Neuronal stem cell (in vitro differentiated cells): ENCODE measurements around the gene MYBBP1A.

Source experiments
- DNase-seq: peaks from one replicate; pipeline ENCODE4 v3.0.0-alpha.2; 2013; ENCODE audit warnings: low spot score
- H2AFZ ChIP-seq: one replicate; pipeline ENCODE4 v1.6.1; 2013; ENCODE audit warnings: mild to moderate bottlenecking, low read length, inconsistent platforms
- H2AK5ac ChIP-seq: 2 replicates; pipeline ENCODE4 v1.6.1; 2013; ENCODE audit warnings: low read depth, mild to moderate bottlenecking, inconsistent platforms, low read length, moderate library complexity, mixed read lengths
- H2BK120ac ChIP-seq: 2 replicates; pipeline ENCODE4 v1.6.1; 2013; ENCODE audit warnings: low read depth, mild to moderate bottlenecking, inconsistent platforms, low read length, moderate library complexity, mixed read lengths
- H2BK12ac ChIP-seq: one replicate; pipeline ENCODE4 v1.6.1; 2013; ENCODE audit warnings: low read length, inconsistent platforms
- H2BK15ac ChIP-seq: 2 replicates; pipeline ENCODE4 v1.6.1; 2013; ENCODE audit warnings: mild to moderate bottlenecking, low read length, inconsistent platforms, mixed read lengths
- H2BK5ac ChIP-seq: one replicate; pipeline ENCODE4 v1.6.1; 2013; ENCODE audit warnings: inconsistent platforms, mild to moderate bottlenecking, low read length, moderate library complexity
- H3K14ac ChIP-seq: one replicate; pipeline ENCODE4 v1.6.1; 2013; ENCODE audit warnings: low read length, inconsistent platforms
- H3K18ac ChIP-seq: 2 replicates; pipeline ENCODE4 v1.6.1; 2013; ENCODE audit warnings: low read length, inconsistent platforms
- H3K23ac ChIP-seq: 2 replicates; pipeline ENCODE4 v1.6.1; 2013; ENCODE audit warnings: low read depth, mild to moderate bottlenecking, mixed read lengths, low read length, inconsistent platforms; ENCODE audit not compliant: poor library complexity
- H3K27ac ChIP-seq: replicated peaks from 3 replicates; pipeline ENCODE4 v1.5.1; 2013; ENCODE audit warnings: low read length, inconsistent platforms
- H3K27me3 ChIP-seq, 3 experiments: 2 replicates each; pipeline ENCODE4 v1.6.1; 2013; ENCODE audit warnings: low read length in 3 of 3, mild to moderate bottlenecking in 2 of 3, inconsistent platforms in 1 of 3, low read depth in 1 of 3, mixed read lengths in 1 of 3, moderate library complexity in 1 of 3; ENCODE audit not compliant: control insufficient read depth in 3 of 3, insufficient read depth in 3 of 3
- H3K36me3 ChIP-seq, 2 donors: replicated peaks in 1 of 2; 2 replicates each; pipeline ENCODE4 v1.6.1; 2013; ENCODE audit warnings: low read length in 2 of 2; ENCODE audit not compliant: control insufficient read depth in 2 of 2, insufficient read depth in 2 of 2
- H3K4ac ChIP-seq: 2 replicates; pipeline ENCODE4 v1.6.1; 2013; ENCODE audit warnings: inconsistent platforms, mild to moderate bottlenecking, low read length, moderate library complexity
- H3K4me1 ChIP-seq, 2 donors: 1 replicate in 1 of 2; 2 replicates in 1 of 2; pipeline ENCODE4 v1.6.1; 2013; ENCODE audit warnings: low read length in 2 of 2, low read depth in 1 of 2; ENCODE audit not compliant: control insufficient read depth in 2 of 2, insufficient read depth in 1 of 2
- H3K4me2 ChIP-seq: one replicate; pipeline ENCODE4 v1.6.1; 2013; ENCODE audit warnings: mild to moderate bottlenecking, low read length, inconsistent platforms; ENCODE audit not compliant: insufficient read depth, poor library complexity, severe bottlenecking
- H3K4me3 ChIP-seq, 2 donors: 2 replicates each; pipeline ENCODE4 v1.5.1; 2013; ENCODE audit warnings: low read length in 2 of 2, mild to moderate bottlenecking in 2 of 2, inconsistent platforms in 1 of 2, moderate library complexity in 1 of 2
- H3K79me1 ChIP-seq: one replicate; pipeline ENCODE4 v1.6.1; 2013; ENCODE audit warnings: low read depth, mild to moderate bottlenecking, inconsistent platforms, low read length, moderate library complexity
- H3K9ac ChIP-seq: one replicate; pipeline ENCODE4 v1.6.1; 2013; ENCODE audit warnings: mild to moderate bottlenecking, low read depth, low read length, inconsistent platforms; ENCODE audit not compliant: poor library complexity
- H3K9me3 ChIP-seq, 2 donors: replicated peaks in 1 of 2; 2 replicates each; pipeline versions ENCODE3 to v1.6.1; 2013; ENCODE audit warnings: low read length in 2 of 2, mild to moderate bottlenecking in 2 of 2, inconsistent platforms in 1 of 2, low read depth in 1 of 2, mixed read lengths in 1 of 2, moderate library complexity in 1 of 2; ENCODE audit not compliant: control insufficient read depth in 2 of 2, insufficient read depth in 1 of 2
- H4K8ac ChIP-seq: one replicate; pipeline ENCODE4 v1.6.1; 2013; ENCODE audit warnings: low read depth, mild to moderate bottlenecking, inconsistent platforms, low read length, moderate library complexity
- H4K91ac ChIP-seq: one replicate; pipeline ENCODE4 v1.6.1; 2013; ENCODE audit warnings: low read length, low read depth, mild to moderate bottlenecking, inconsistent platforms; ENCODE audit not compliant: poor library complexity
- WGBS, 2 donors: extraction: QIAGEN DNeasy Blood & Tissue Kit; methylation state at CpG; one replicate each; pipeline ENCODE4 v1.1.7; 2013; ENCODE audit warnings: missing lambda C conversion rate in 2 of 2, mixed read lengths in 1 of 2; ENCODE audit not compliant: insufficient read length in 2 of 2, insufficient replicate concordance in 1 of 2; ENCODE audit errors: extremely low coverage in 2 of 2; 5-methylcytosine and 5-hydroxymethylcytosine counted together

The MYBBP1A gene

GRCh38 chr17:4583782-4584100 lies 28.6 kb upstream of the MYBBP1A start:
- H3K4ac ChIP-seq = no peak overlapping the region
- no CpG with 5 or more reads among the region's 12 CpGs for WGBS, 2 donors
- peak overlapping the region; percentile 81 for H2AK5ac ChIP-seq
- peaks cover 0 to 3% of the 10 kb centered on the region in 2 donors for H3K9me3 ChIP-seq
- H3K79me1 ChIP-seq = peaks cover 10% of the 10 kb centered on the region
- H3K36me3 ChIP-seq = no peaks in the 10 kb centered on the region
- H4K91ac ChIP-seq = no peak overlapping the region
- H3K9ac ChIP-seq = no peak overlapping the region
- peak overlapping the region; percentile 80 for H3K18ac ChIP-seq
- peak overlapping the region; percentile 90 for H2BK5ac ChIP-seq
- H4K8ac ChIP-seq = no peak overlapping the region
- peaks cover 4 to 88% (median 22%) of the 10 kb centered on the region in 3 experiments for H3K27me3 ChIP-seq
- no peak overlapping the region for H3K27ac ChIP-seq
- H2BK12ac ChIP-seq = no peak overlapping the region
- peak overlapping the region; percentile 100 for H3K4me2 ChIP-seq
- no peak overlapping the region for H3K14ac ChIP-seq
- H2AFZ ChIP-seq = peak overlapping the region; percentile 90
- peak overlapping the region; percentile 91 for H2BK15ac ChIP-seq
- peak overlapping the region; percentile 44 for H3K23ac ChIP-seq
- DNase-seq = no peak
- H3K4me3 ChIP-seq = peak overlapping the region; percentile 32 to 79
- no peak overlapping the region for H2BK120ac ChIP-seq
- H3K4me1 ChIP-seq = peaks cover 7 to 19% of the 10 kb centered on the region in 2 donors

GRCh38 chr17:4583206-4583605 lies 28.0 kb upstream of the MYBBP1A start:
- H3K4ac ChIP-seq = no peak overlapping the region
- H3K4me3 ChIP-seq = no peak overlapping the region
- no peak overlapping the region for H4K91ac ChIP-seq
- peak overlapping the region; percentile 99 for H2AK5ac ChIP-seq
- peaks cover 4 to 83% (median 22%) of the 10 kb centered on the region in 3 experiments for H3K27me3 ChIP-seq
- H3K9ac ChIP-seq = peak overlapping the region; percentile 32
- peaks cover 0 to 2% of the 10 kb centered on the region in 2 donors for H3K9me3 ChIP-seq
- no peak overlapping the region for H2BK120ac ChIP-seq
- no peak overlapping the region for H2BK12ac ChIP-seq
- no peak for DNase-seq
- H3K18ac ChIP-seq = peak overlapping the region; percentile 56
- peaks cover 7 to 19% of the 10 kb centered on the region in 2 donors for H3K4me1 ChIP-seq
- WGBS, 2 donors = no CpG with 5 or more reads among the region's 3 CpGs
- H3K27ac ChIP-seq = no peak overlapping the region
- H4K8ac ChIP-seq = no peak overlapping the region
- no peak overlapping the region for H3K14ac ChIP-seq
- H2BK15ac ChIP-seq = peak overlapping the region; percentile 100
- no peak overlapping the region for H2BK5ac ChIP-seq
- H3K4me2 ChIP-seq = no peak overlapping the region
- H3K23ac ChIP-seq = no peak overlapping the region
- H2AFZ ChIP-seq = no peak overlapping the region
- H3K79me1 ChIP-seq = peaks cover 10% of the 10 kb centered on the region
- H3K36me3 ChIP-seq = no peaks in the 10 kb centered on the region

GRCh38 chr17:4582691-4583090 lies 27.5 kb upstream of the MYBBP1A start:
- no peak overlapping the region for H3K23ac ChIP-seq
- WGBS, 2 donors = no CpG with 5 or more reads among the region's 8 CpGs
- H3K27me3 ChIP-seq = peaks cover 4 to 77% (median 22%) of the 10 kb centered on the region in 3 experiments
- H2AK5ac ChIP-seq = peak overlapping the region; percentile 99
- H3K14ac ChIP-seq = no peak overlapping the region
- H3K4ac ChIP-seq = peak overlapping the region; percentile 28
- H3K4me1 ChIP-seq = peaks cover 7 to 19% of the 10 kb centered on the region in 2 donors
- peak overlapping the region; percentile 50 for H2BK12ac ChIP-seq
- H2BK120ac ChIP-seq = peak overlapping the region; percentile 47
- H3K9me3 ChIP-seq = peaks cover 0 to 2% of the 10 kb centered on the region in 2 donors
- H3K79me1 ChIP-seq = peaks cover 10% of the 10 kb centered on the region
- no peak overlapping the region for H3K4me2 ChIP-seq
- DNase-seq = no peak
- H2AFZ ChIP-seq = no peak overlapping the region
- no peak overlapping the region for H3K4me3 ChIP-seq
- peak overlapping the region; percentile 32 for H3K9ac ChIP-seq
- H3K18ac ChIP-seq = peak overlapping the region; percentile 97
- H3K27ac ChIP-seq = no peak overlapping the region
- H2BK15ac ChIP-seq = peak overlapping the region; percentile 100
- H4K8ac ChIP-seq = no peak overlapping the region
- peak overlapping the region; percentile 78 for H2BK5ac ChIP-seq
- H3K36me3 ChIP-seq = no peaks in the 10 kb centered on the region
- no peak overlapping the region for H4K91ac ChIP-seq

- H3K79me1 ChIP-seq = peaks cover 10% of the 10 kb centered on the region
- no peak for DNase-seq
- peaks cover 0 to 2% of the 10 kb centered on the region in 2 donors for H3K9me3 ChIP-seq
- no CpG with 5 or more reads among the region's 7 CpGs for WGBS, 2 donors
- H3K14ac ChIP-seq = peak overlapping the region; percentile 71
- H3K27ac ChIP-seq = no peak overlapping the region
- peak overlapping the region; percentile 53 for H3K9ac ChIP-seq
- peak overlapping the region; percentile 100 for H2BK15ac ChIP-seq
- H2BK12ac ChIP-seq = peak overlapping the region; percentile 84
- H3K4me2 ChIP-seq = no peak overlapping the region
- H4K8ac ChIP-seq = peak overlapping the region; percentile 82
- peaks cover 4 to 72% (median 22%) of the 10 kb centered on the region in 3 experiments for H3K27me3 ChIP-seq
- peak overlapping the region; percentile 99 for H2AK5ac ChIP-seq
- H3K4me1 ChIP-seq = peaks cover 12 to 24% of the 10 kb centered on the region in 2 donors
- no peak overlapping the region for H2AFZ ChIP-seq
- H3K18ac ChIP-seq = peak overlapping the region; percentile 97
- no peak overlapping the region for H3K4me3 ChIP-seq
- H2BK120ac ChIP-seq = peak overlapping the region; percentile 54
- H3K23ac ChIP-seq = peak overlapping the region; percentile 55
- peak overlapping the region; percentile 10 for H3K4ac ChIP-seq
- no peaks in the 10 kb centered on the region for H3K36me3 ChIP-seq
- peak overlapping the region; percentile 78 for H2BK5ac ChIP-seq
- peak overlapping the region; percentile 72 for H4K91ac ChIP-seq
Observed at GRCh38 chr17:4582101-4582501, 26.9 kb upstream of the MYBBP1A start.
